PC-9 (cell line): ENCODE measurements around the gene DRC1. TPM values are rescaled to one million over a fixed set of nuclear protein-coding genes. Genes with fewer than 3 reads are reported as not detected.

ENCODE experiments used
- BruUV-seq: library from RNA; stranded (reverse); fragments of 400-500 nt; replicated peaks from 2 replicates; lab custom pipeline; 2021; lab: Mats Ljungman, UMichigan
- CTCF ChIA-PET: fragments of 300-600 bp; sonication (Branson Sonifier 250); formaldehyde crosslinking; loops from one replicate; lab custom pipeline; 2022; ENCODE audit warnings: antibody characterized with exemption; lab: Charles Lee
- POLR2A ChIA-PET: fragments of 300-600 bp; sonication (Branson Sonifier 250); formaldehyde crosslinking; loops from one replicate; lab custom pipeline; 2022; ENCODE audit warnings: antibody characterized with exemption; ENCODE audit not compliant: unreplicated experiment; lab: Charles Lee
- DNase-seq, 2 experiments: peaks; one replicate each; pipeline versions ENCODE4 v3.0.0 to v3.0.0-alpha.2; 2015 to 2022; ENCODE audit warnings: mixed read lengths in 1 of 2
- H2AFZ ChIP-seq: fragments of 200-600 bp; sonication (generic); 2 replicates; pipeline ENCODE4 v1.8.1; 2017; ENCODE audit warnings: antibody characterized with exemption
- H3F3A ChIP-seq: fragments of 200-600 bp; sonication (generic); 2 replicates; pipeline ENCODE4 v1.8.1; 2017; ENCODE audit warnings: antibody characterized with exemption, mild to moderate bottlenecking, low read depth; ENCODE audit not compliant: insufficient read depth
- H3K27ac ChIP-seq: fragments of 200-600 bp; sonication (generic); 2 replicates; pipeline ENCODE4 v1.6.1; 2016; ENCODE audit warnings: mixed run types
- H3K27me3 ChIP-seq: fragments of 200-600 bp; sonication (generic); 2 replicates; pipeline ENCODE4 v1.6.1; 2016; ENCODE audit warnings: low read depth, mixed run types; ENCODE audit not compliant: insufficient read depth
- H3K36me3 ChIP-seq: fragments of 200-600 bp; sonication (generic); 2 replicates; pipeline ENCODE4 v1.6.1; 2016; ENCODE audit warnings: low read depth, mixed run types
- H3K4me1 ChIP-seq: fragments of 200-600 bp; sonication (generic); replicated peaks from 2 replicates; pipeline ENCODE4 v1.6.1; 2016; ENCODE audit warnings: mixed run types; ENCODE audit not compliant: insufficient read depth
- H3K4me2 ChIP-seq: fragments of 200-600 bp; sonication (generic); 2 replicates; pipeline ENCODE4 v1.6.1; 2017; ENCODE audit warnings: mixed run types
- H3K4me3 ChIP-seq: fragments of 200-600 bp; sonication (generic); 2 replicates; pipeline ENCODE4 v1.6.1; 2016; ENCODE audit warnings: mixed run types
- H3K79me2 ChIP-seq: fragments of 200-600 bp; sonication (generic); 2 replicates; pipeline ENCODE4 v1.6.1; 2017; ENCODE audit warnings: low read depth, mixed run types
- H3K9me2 ChIP-seq: fragments of 200-600 bp; sonication (generic); 2 replicates; pipeline ENCODE4 v1.8.1; 2017; ENCODE audit warnings: mild to moderate bottlenecking; ENCODE audit not compliant: insufficient read depth
- H3K9me3 ChIP-seq: fragments of 200-600 bp; sonication (generic); 2 replicates; pipeline ENCODE4 v1.8.1; 2016; ENCODE audit warnings: low read depth; ENCODE audit not compliant: insufficient read depth
- H4K20me1 ChIP-seq: fragments of 200-600 bp; sonication (generic); 2 replicates; pipeline ENCODE4 v1.8.1; 2017; ENCODE audit not compliant: insufficient read depth
- EZH2 ChIP-seq: fragments of 200-600 bp; sonication (generic); IDR thresholded peaks from 2 replicates; pipeline ENCODE4 v1.8.0; 2017; ENCODE audit warnings: antibody characterized with exemption, low read depth
- intact Hi-C: fragments of 100-400 bp; cut with micrococcal nuclease; formaldehyde crosslinking; loops from one replicate; pipeline ENCODE4 v1.10.0; 2022; ENCODE audit not compliant: unreplicated experiment
- total RNA-seq: library from RNA; stranded (reverse); gene quantifications from 2 replicates; pipeline ENCODE4 v1.2.3, GENCODE V29; 2021
- TF ChIP-seq, protein P1 (sequence below): fragments of 200-600 bp; sonication (generic); conservative IDR thresholded peaks from 2 replicates; pipeline ENCODE4 v1.6.1; 2017; ENCODE audit warnings: mixed run types, antibody characterized with exemption, mild to moderate bottlenecking, moderate library complexity

Gene DRC1
- total RNA-seq, 1 experiment from 2014 or later: 6.4 TPM

DNA sequence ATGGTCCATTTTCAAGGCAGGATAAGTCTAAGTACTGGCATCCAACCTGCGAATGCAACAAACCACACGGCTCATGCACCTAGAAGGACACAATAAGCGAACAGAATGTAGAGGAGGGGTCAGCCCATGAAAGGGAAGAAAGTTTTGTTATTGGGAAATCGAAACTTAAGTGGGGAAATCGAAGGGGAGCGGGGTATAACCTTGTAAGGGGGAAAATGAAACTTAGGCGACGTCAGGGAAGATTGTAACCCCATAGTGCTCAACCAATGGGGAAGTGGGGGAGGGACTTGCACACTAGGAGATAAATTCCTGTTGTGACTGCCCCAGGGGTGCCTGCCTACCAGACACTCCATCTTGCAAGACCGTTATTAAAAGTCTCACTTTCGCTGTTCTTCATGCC, 91.8 kb downstream of the DRC1 start:
- no peaks in the 10 kb centered on the region for H3K9me2 ChIP-seq
- no peak overlapping the region for H2AFZ ChIP-seq
- H4K20me1 ChIP-seq: no peaks in the 10 kb centered on the region
- H3K4me3 ChIP-seq: no peak overlapping the region
- no peaks in the 10 kb centered on the region for H3K36me3 ChIP-seq
- H3F3A ChIP-seq: no peaks in the 10 kb centered on the region
- H3K79me2 ChIP-seq: no peaks in the 10 kb centered on the region
- no peak for DNase-seq
- ChIA-PET POLR2A (no interaction called here), CTCF (no interaction called here)
- intact Hi-C loops: no loop called here
- no peak for TF ChIP-seq EZH2
- TF ChIP-seq, protein P1, sequence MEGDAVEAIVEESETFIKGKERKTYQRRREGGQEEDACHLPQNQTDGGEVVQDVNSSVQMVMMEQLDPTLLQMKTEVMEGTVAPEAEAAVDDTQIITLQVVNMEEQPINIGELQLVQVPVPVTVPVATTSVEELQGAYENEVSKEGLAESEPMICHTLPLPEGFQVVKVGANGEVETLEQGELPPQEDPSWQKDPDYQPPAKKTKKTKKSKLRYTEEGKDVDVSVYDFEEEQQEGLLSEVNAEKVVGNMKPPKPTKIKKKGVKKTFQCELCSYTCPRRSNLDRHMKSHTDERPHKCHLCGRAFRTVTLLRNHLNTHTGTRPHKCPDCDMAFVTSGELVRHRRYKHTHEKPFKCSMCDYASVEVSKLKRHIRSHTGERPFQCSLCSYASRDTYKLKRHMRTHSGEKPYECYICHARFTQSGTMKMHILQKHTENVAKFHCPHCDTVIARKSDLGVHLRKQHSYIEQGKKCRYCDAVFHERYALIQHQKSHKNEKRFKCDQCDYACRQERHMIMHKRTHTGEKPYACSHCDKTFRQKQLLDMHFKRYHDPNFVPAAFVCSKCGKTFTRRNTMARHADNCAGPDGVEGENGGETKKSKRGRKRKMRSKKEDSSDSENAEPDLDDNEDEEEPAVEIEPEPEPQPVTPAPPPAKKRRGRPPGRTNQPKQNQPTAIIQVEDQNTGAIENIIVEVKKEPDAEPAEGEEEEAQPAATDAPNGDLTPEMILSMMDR: no peak
- H3K4me2 ChIP-seq: no peak overlapping the region
- no peak overlapping the region for H3K27ac ChIP-seq
- H3K27me3 ChIP-seq: peaks cover 30% of the 10 kb centered on the region; the same call in 1 of the 2 replicates
- H3K9me3 ChIP-seq: no peaks in the 10 kb centered on the region
- H3K4me1 ChIP-seq: no peaks in the 10 kb centered on the region
- no TSS peak for BruUV-seq

DNA sequence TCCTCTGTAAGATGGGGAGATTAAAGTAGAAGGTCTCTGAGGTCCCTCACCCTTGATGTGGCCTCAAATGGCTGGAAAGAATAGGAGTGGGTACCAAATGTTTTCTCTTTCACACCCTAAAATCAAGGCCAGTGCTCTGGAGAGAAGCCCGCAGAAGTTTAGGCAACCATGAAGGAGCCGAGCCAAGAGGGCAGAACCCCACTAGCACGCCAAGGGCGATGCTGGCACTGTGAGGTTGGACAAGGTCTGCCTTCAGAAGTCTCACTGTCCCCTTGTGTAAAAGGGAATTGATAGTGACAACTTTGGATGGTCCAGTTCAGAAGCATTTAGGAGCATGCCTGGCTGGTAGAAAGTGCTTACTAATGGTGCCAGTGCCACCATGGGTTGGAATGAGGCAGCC, 92.5 kb downstream of the DRC1 start:
- H4K20me1 ChIP-seq: no peaks in the 10 kb centered on the region
- H3K79me2 ChIP-seq: no peaks in the 10 kb centered on the region
- POLR2A ChIA-PET: no interaction called here
- BruUV-seq: no TSS peak
- TF ChIP-seq, protein P1: no peak
- TF ChIP-seq EZH2: no peak
- DNase-seq: no peak
- H3K4me2 ChIP-seq: no peak overlapping the region
- no peaks in the 10 kb centered on the region for H3K4me1 ChIP-seq
- H3K27ac ChIP-seq: no peak overlapping the region
- H2AFZ ChIP-seq: no peak overlapping the region
- no peaks in the 10 kb centered on the region for H3F3A ChIP-seq
- CTCF ChIA-PET: no interaction called here
- no peaks in the 10 kb centered on the region for H3K9me3 ChIP-seq
- peaks cover 34% of the 10 kb centered on the region; the same call in 1 of the 2 replicates for H3K27me3 ChIP-seq
- no peaks in the 10 kb centered on the region for H3K9me2 ChIP-seq
- intact Hi-C loops: no loop called here
- H3K4me3 ChIP-seq: no peak overlapping the region
- no peaks in the 10 kb centered on the region for H3K36me3 ChIP-seq

DNA sequence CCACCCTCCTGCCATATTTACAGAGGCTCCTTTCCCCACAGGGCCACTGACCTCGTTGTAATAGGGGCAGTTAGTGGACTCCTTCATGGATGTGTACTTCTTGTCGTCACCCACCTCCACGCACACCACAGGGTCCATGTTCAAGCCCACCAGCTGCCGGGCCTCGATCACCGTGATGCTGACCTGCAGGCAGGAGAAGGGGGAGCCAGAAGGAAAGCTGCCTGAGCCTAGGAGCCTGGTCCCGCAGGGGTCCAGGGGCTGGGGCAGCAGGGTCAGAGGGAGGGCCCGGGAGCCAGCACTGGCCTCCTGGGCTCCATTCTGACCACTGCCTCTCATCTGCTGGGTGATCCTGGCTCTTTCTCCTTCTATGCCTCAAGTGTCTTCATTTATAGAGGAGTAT, 93.2 kb downstream of the DRC1 start:
- Histone ChIP-seq H3K27me3 (peaks cover 29% of the 10 kb centered on the region), H3K4me3 (no peak overlapping the region), H3F3A (no peaks in the 10 kb centered on the region), H3K4me2 (no peak overlapping the region), H4K20me1 (no peaks in the 10 kb centered on the region), H3K9me3 (no peaks in the 10 kb centered on the region), H2AFZ (no peak overlapping the region), H3K9me2 (no peaks in the 10 kb centered on the region), H3K4me1 (no peaks in the 10 kb centered on the region), H3K36me3 (no peaks in the 10 kb centered on the region), H3K79me2 (no peaks in the 10 kb centered on the region), H3K27ac (no peak overlapping the region)
- intact Hi-C loops: no loop called here
- CTCF ChIA-PET: no interaction called here
- TF ChIP-seq, protein P1: no peak
- no peak for TF ChIP-seq EZH2
- BruUV-seq: no TSS peak
- no peak for DNase-seq
- POLR2A ChIA-PET: no interaction called here
